ENCODE results near the gene AFF1. TPM values are rescaled to one million over a fixed set of nuclear protein-coding genes. Genes with fewer than 3 reads are reported as not detected.

AFF1 gene
- total and polyA plus RNA-seq, 4 donors = 7.2 to 42.8 (median 21.5) TPM

DNA sequence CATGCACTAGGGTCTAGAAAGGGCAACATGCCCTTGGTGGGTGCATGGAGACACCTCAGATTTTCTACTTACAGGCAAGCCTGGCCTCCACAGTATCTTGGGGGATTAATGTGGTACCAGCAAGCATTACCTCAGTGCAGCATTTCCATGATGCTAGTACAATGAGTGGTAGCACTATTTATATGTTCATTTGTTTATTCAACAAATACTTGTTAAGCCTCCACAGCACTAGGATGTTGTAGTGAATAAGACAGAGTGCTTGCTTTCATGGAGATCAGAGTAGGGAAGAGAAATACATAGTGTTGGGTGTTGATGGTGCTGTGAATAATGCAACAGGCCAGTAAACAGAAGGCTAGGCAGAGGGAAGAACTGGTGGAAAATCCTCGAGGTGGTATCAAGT, 152.2 kb downstream of the AFF1 start (continued):
- TF ChIP-seq, protein P1, sequence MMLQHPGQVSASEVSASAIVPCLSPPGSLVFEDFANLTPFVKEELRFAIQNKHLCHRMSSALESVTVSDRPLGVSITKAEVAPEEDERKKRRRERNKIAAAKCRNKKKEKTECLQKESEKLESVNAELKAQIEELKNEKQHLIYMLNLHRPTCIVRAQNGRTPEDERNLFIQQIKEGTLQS (IDR thresholded peaks at IDR 0.05) = no peak
- TF ChIP-seq, protein P2, sequence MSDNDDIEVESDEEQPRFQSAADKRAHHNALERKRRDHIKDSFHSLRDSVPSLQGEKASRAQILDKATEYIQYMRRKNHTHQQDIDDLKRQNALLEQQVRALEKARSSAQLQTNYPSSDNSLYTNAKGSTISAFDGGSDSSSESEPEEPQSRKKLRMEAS (IDR thresholded peaks at IDR 0.05) = no peak
- TF ChIP-seq YY1 (IDR thresholded peaks at IDR 0.05) = no peak

DNA sequence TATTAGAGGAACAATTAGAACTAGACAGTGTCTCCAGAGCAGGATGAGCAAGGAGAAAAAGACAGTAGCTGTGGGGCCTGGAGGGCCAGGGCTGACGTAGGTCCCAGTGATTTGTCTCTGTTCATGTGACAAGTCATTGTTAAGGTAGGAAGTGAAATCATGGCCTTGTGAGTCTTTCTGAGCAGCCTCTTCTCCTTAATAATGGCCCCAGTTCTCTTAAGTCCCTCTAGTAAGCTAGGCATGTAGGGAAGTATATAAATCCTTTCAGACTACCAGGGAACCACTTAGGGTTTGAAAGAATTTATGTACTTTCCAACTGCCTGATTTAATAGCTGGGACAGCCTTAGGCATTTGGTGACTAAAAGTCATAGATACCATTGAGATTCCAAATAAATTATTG, 152.6 kb downstream of the AFF1 start:
- no peaks in the 10 kb centered on the region for H3K27me3 ChIP-seq (ENCODE audit: control insufficient read depth in 4 of 4, insufficient read depth in 4 of 4, low read length in 3 of 4)
- no peaks in the 10 kb centered on the region for H3K9me3 ChIP-seq (ENCODE audit: control insufficient read depth in 4 of 4, low read length in 3 of 4)
- H3K27ac ChIP-seq (ENCODE audit: low read depth in 1 of 2, low read length in 2 of 2) = no peak overlapping the region
- peaks cover 0 to 15% (median 5%) of the 10 kb centered on the region in 4 donors for H3K4me1 ChIP-seq (ENCODE audit: control insufficient read depth in 4 of 4, insufficient read depth in 4 of 4, low read length in 3 of 4)
- peaks cover 1 to 16% (median 2%) of the 10 kb centered on the region in 4 donors for H3K36me3 ChIP-seq (ENCODE audit: control insufficient read depth in 4 of 4, insufficient read depth in 3 of 4, low read depth in 1 of 4, low read length in 3 of 4)
- 82% methylated on average over 1 of the region's 1 CpG for WGBS
- no peak for TF ChIP-seq GABPA (IDR thresholded peaks at IDR 0.05 in 1 of 2, conservative IDR thresholded peaks at IDR 0.05 in 1 of 2)
- no peak for TF ChIP-seq TAF1 (conservative IDR thresholded peaks at IDR 0.05)
- TF ChIP-seq NR2F2 (IDR thresholded peaks at IDR 0.05) = no peak
- TF ChIP-seq, protein P1 (IDR thresholded peaks at IDR 0.05) = no peak
- TF ChIP-seq SP1 (IDR thresholded peaks at IDR 0.05) = no peak
- TF ChIP-seq, protein P2 (IDR thresholded peaks at IDR 0.05) = no peak
- TF ChIP-seq FOXA2 (IDR thresholded peaks at IDR 0.05) = no peak
- TF ChIP-seq, protein P3, sequence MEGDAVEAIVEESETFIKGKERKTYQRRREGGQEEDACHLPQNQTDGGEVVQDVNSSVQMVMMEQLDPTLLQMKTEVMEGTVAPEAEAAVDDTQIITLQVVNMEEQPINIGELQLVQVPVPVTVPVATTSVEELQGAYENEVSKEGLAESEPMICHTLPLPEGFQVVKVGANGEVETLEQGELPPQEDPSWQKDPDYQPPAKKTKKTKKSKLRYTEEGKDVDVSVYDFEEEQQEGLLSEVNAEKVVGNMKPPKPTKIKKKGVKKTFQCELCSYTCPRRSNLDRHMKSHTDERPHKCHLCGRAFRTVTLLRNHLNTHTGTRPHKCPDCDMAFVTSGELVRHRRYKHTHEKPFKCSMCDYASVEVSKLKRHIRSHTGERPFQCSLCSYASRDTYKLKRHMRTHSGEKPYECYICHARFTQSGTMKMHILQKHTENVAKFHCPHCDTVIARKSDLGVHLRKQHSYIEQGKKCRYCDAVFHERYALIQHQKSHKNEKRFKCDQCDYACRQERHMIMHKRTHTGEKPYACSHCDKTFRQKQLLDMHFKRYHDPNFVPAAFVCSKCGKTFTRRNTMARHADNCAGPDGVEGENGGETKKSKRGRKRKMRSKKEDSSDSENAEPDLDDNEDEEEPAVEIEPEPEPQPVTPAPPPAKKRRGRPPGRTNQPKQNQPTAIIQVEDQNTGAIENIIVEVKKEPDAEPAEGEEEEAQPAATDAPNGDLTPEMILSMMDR (IDR thresholded peaks at IDR 0.05; ENCODE audit: low read depth, low read length, missing input control) = no peak
- TF ChIP-seq FOXA1 (IDR thresholded peaks at IDR 0.05) = no peak
- no peak for TF ChIP-seq RAD21 (IDR thresholded peaks at IDR 0.05)
- TF ChIP-seq HNF4A (conservative IDR thresholded peaks at IDR 0.05) = no peak
- TF ChIP-seq RXRA (IDR thresholded peaks at IDR 0.05) = no peak
- TF ChIP-seq, protein P4, sequence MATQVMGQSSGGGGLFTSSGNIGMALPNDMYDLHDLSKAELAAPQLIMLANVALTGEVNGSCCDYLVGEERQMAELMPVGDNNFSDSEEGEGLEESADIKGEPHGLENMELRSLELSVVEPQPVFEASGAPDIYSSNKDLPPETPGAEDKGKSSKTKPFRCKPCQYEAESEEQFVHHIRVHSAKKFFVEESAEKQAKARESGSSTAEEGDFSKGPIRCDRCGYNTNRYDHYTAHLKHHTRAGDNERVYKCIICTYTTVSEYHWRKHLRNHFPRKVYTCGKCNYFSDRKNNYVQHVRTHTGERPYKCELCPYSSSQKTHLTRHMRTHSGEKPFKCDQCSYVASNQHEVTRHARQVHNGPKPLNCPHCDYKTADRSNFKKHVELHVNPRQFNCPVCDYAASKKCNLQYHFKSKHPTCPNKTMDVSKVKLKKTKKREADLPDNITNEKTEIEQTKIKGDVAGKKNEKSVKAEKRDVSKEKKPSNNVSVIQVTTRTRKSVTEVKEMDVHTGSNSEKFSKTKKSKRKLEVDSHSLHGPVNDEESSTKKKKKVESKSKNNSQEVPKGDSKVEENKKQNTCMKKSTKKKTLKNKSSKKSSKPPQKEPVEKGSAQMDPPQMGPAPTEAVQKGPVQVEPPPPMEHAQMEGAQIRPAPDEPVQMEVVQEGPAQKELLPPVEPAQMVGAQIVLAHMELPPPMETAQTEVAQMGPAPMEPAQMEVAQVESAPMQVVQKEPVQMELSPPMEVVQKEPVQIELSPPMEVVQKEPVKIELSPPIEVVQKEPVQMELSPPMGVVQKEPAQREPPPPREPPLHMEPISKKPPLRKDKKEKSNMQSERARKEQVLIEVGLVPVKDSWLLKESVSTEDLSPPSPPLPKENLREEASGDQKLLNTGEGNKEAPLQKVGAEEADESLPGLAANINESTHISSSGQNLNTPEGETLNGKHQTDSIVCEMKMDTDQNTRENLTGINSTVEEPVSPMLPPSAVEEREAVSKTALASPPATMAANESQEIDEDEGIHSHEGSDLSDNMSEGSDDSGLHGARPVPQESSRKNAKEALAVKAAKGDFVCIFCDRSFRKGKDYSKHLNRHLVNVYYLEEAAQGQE (IDR thresholded peaks at IDR 0.05) = no peak
- TF ChIP-seq YY1 (IDR thresholded peaks at IDR 0.05) = no peak
- TF ChIP-seq, protein P5, sequence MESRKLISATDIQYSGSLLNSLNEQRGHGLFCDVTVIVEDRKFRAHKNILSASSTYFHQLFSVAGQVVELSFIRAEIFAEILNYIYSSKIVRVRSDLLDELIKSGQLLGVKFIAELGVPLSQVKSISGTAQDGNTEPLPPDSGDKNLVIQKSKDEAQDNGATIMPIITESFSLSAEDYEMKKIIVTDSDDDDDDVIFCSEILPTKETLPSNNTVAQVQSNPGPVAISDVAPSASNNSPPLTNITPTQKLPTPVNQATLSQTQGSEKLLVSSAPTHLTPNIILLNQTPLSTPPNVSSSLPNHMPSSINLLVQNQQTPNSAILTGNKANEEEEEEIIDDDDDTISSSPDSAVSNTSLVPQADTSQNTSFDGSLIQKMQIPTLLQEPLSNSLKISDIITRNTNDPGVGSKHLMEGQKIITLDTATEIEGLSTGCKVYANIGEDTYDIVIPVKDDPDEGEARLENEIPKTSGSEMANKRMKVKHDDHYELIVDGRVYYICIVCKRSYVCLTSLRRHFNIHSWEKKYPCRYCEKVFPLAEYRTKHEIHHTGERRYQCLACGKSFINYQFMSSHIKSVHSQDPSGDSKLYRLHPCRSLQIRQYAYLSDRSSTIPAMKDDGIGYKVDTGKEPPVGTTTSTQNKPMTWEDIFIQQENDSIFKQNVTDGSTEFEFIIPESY (IDR thresholded peaks at IDR 0.05) = no peak
- TF ChIP-seq JUND (IDR thresholded peaks at IDR 0.05) = no peak
- TF ChIP-seq HNF4G (IDR thresholded peaks at IDR 0.05) = no peak
- no peak for TF ChIP-seq EGR1 (IDR thresholded peaks at IDR 0.05; ENCODE audit: low read depth in 2 of 2)
- H3K9ac ChIP-seq (ENCODE audit: low read depth in 1 of 2, low read length in 2 of 2) = no peak overlapping the region
- no peak overlapping the region for H3K4me3 ChIP-seq (ENCODE audit: low read depth in 1 of 3, low read length in 3 of 3)
- DNase-seq (ENCODE audit: low spot score) = no peak

Measured in liver (tissue), 9 donors.